T-helper 1 cell treated with Interleukin-12 subunit alpha and Interleukin-12 subunit beta and Interleukin-4 antibody, amounts not matched to agents 30 μg/mL and 1 μg/mL, for 36 hours (primary cell): ENCODE data around the gene COCH.

Source experiments
- H3K27ac Mint-ChIP-seq: one replicate; pipeline ENCODE4 v1.8.0; 2021; ENCODE audit warnings: mild to moderate bottlenecking, mixed read lengths
- H3K27me3 Mint-ChIP-seq: one replicate; pipeline ENCODE4 v1.8.0; 2021; ENCODE audit warnings: low read depth, mixed read lengths
- H3K36me3 Mint-ChIP-seq: one replicate; pipeline ENCODE4 v1.8.0; 2021; ENCODE audit warnings: low read depth, mixed read lengths
- H3K4me1 Mint-ChIP-seq: one replicate; pipeline ENCODE4 v1.8.0; 2021; ENCODE audit warnings: low read depth, mixed read lengths
- H3K4me3 Mint-ChIP-seq: one replicate; pipeline ENCODE4 v1.8.0; 2021; ENCODE audit warnings: mild to moderate bottlenecking, moderate library complexity, mixed read lengths
- H3K9me3 Mint-ChIP-seq: one replicate; pipeline ENCODE4 v1.8.0; 2021; ENCODE audit warnings: mixed read lengths

COCH gene

DNA sequence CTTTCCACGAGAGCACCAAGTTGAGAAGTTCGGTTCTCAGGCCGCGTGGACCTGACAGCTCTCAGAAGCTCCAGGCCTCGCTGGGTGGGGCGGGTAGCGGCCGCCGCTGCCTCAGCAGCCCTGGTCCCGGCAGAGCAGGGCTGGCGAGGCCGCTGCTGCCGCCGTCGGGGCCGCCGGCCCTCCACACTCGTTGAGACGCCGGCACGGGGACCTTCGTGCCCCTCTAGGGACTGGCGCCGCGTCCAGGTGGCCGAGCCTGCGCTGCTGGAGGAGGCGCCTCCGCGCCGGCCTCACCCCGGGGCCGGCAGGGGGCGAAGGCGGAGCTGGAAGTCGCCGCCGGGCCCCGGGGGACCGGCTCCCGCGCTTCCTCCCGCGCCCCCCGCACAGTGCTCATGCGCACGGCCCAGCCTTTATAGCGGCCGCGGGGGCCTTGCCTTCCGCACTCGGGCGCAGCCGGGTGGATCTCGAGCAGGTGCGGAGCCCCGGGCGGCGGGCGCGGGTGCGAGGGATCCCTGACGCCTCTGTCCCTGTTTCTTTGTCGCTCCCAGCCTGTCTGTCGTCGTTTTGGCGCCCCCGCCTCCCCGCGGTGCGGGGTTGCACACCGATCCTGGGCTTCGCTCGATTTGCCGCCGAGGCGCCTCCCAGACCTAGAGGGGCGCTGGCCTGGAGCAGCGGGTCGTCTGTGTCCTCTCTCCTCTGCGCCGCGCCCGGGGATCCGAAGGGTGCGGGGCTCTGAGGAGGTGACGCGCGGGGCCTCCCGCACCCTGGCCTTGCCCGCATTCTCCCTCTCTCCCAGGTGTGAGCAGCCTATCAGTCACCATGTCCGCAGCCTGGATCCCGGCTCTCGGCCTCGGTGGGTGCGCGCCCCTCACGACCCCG is at the start of gene COCH:
Gene COCH (plus strand): TSS at position 440 of the 879 bp plus-strand sequence. CDS start 380 bp downstream, at position 820.
- Mint-ChIP-seq H3K4me3 (peak within 1 kb of the TSS; percentile 79), H3K27ac (no peak within 1 kb of the TSS), H3K9me3 (no peaks in the 10 kb centered on the region), H3K36me3 (peaks cover 1% of the 10 kb centered on the region), H3K27me3 (peaks cover 67% of the 10 kb centered on the region), H3K4me1 (peaks cover 4% of the 10 kb centered on the region)

DNA sequence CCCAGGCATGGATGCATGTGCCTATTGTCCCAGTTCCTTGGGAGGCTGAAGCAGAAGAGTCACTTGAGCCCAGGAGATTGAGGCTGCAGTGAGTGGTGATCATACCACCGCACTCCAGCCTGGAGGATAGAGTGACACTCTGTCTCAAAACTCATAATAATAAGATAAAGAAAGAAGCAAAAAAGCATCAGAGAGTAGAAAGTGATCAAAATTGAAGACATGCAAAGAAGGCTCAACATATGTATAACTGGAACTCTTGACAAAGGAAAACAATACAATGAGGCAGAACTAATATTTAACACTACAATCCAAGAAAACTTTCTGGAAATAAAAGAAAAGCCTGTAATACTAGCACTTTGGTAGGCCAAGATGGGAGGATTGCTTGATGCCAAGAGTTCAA is 48.3 kb upstream of the COCH start:
- Mint-ChIP-seq H3K27me3 (no peaks in the 10 kb centered on the region), H3K4me1 (no peaks in the 10 kb centered on the region), H3K9me3 (peaks cover 20% of the 10 kb centered on the region), H3K27ac (no peak overlapping the region), H3K36me3 (peaks cover 2% of the 10 kb centered on the region), H3K4me3 (no peak overlapping the region)

DNA sequence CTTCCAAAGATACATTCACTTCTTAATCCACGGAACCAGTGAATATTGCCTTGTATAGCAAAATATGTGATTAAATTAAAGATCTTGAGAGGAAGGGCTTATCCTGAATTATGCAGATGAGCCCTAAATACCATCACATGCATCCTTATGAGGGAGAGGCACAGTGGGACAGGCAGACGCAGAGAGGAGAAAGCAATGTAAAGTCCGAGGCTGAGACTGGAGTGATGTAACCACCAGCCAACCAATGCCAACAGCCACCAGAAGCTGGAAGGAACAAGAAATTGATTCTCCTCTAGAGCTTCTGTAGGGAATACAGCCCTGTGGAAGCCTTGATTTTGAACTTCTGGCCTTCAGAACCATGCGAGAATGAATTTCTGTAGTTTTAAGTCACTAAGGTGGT is 44.5 kb upstream of the COCH start:
- Mint-ChIP-seq H3K27me3 (no peaks in the 10 kb centered on the region), H3K27ac (no peak overlapping the region), H3K36me3 (no peaks in the 10 kb centered on the region), H3K4me1 (no peaks in the 10 kb centered on the region), H3K4me3 (no peak overlapping the region), H3K9me3 (peaks cover 21% of the 10 kb centered on the region)

DNA sequence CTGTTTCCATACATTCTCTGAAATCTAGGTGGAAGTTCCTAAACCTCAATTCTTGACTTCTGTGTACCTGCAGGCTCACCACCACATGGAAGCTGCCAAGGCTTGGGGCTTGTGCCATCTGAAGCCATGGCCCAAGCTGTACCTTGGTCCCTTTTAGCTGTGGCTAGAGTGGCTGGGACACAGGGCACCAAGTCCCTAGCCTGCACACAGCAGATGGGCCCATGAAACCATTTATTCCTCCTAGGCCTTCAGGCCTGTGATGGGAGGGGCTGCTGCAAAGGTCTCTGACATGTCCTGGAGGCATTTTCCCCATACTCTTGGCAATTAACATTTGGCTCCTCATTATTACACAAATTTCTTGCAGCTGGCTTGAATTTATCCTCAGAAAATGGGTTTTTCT is 40.0 kb upstream of the COCH start:
- Mint-ChIP-seq H3K9me3 (peaks cover 11% of the 10 kb centered on the region), H3K4me1 (no peaks in the 10 kb centered on the region), H3K4me3 (no peak overlapping the region), H3K36me3 (no peaks in the 10 kb centered on the region), H3K27me3 (no peaks in the 10 kb centered on the region), H3K27ac (no peak overlapping the region)

DNA sequence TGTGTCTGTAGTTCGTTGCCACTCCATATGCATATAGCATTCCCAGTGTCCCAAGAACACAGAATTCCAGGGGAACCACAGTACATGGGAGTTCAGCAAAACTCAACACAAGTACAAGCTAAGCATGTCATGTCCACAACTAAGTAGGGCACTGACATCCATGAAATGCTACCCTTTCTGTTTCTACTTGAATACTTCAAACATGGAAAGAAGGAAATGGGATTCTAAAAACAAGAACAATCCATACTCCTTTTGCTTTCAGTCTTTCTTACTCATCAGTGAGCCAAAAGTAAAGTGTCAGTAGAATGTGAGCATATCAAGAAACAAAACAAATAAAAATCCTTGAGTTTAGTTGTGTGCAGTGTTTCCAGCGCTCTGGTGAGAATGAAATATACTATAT is 36.0 kb upstream of the COCH start:
- H3K4me1 Mint-ChIP-seq: no peaks in the 10 kb centered on the region
- H3K4me3 Mint-ChIP-seq: no peak overlapping the region
- no peak overlapping the region for H3K27ac Mint-ChIP-seq
- no peaks in the 10 kb centered on the region for H3K36me3 Mint-ChIP-seq
- H3K27me3 Mint-ChIP-seq: no peaks in the 10 kb centered on the region
- peaks cover 11% of the 10 kb centered on the region for H3K9me3 Mint-ChIP-seq

DNA sequence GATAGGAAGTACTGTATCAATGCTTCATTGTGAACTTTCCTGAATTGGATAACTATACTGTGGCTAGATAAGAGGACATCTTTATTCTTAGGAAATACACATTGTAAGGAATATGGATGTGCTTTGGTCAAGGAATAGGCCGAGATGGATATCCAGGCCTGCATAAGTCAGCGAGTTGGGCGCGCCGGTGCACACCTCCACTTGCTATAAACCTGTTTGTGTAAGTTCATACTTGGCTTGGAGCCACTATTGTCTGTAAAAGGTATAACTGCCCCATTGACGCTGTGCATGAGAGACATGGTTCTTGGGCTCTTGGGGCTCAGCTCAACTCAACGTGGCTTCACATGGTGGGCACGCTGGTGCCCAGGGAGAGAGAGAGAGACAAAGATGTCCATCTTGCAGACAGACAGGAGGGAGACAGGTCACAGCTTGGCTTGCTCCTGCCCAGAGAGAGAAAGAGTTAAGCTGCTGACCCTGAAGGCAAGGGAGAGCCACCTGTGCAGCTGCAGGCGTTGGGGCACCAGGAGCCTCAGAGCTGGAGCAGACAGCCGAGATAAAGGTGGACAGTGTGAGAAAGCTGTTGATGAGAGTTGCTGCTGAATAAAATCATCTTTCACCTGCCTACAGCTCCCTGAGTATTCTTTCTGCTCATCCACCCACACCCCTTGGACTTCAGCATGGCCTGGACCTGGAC is 34.1 kb upstream of the COCH start:
- peaks cover 1% of the 10 kb centered on the region for H3K9me3 Mint-ChIP-seq
- H3K27ac Mint-ChIP-seq: no peak overlapping the region
- no peak overlapping the region for H3K4me3 Mint-ChIP-seq

DNA sequence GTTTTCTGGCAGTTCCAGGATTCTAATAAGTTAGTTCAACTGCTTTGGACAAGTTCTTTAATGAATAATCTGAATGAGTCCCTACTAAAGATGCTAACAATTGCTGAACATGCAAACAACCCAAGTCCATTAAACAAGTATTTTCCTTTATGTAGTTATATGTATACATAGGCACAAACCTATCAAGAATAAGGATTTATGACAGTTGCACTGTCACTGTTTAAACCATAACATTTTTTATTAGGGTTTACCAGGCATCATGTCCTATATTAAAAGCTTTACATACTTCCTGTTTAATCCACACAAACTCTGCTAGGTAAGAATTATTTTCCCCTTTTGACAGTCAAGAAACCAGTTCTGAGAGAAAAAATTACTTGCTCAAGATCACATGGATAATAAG is 31.9 kb upstream of the COCH start:
- Mint-ChIP-seq H3K9me3 (no peaks in the 10 kb centered on the region), H3K36me3 (no peaks in the 10 kb centered on the region), H3K27ac (no peak overlapping the region), H3K4me1 (no peaks in the 10 kb centered on the region), H3K4me3 (no peak overlapping the region), H3K27me3 (peaks cover 14% of the 10 kb centered on the region)

More for the DNA sequence above, 34.1 kb upstream of the COCH start:
- peaks cover 10% of the 10 kb centered on the region for H3K27me3 Mint-ChIP-seq
- H3K36me3 Mint-ChIP-seq: no peaks in the 10 kb centered on the region
- H3K4me1 Mint-ChIP-seq: no peaks in the 10 kb centered on the region

DNA sequence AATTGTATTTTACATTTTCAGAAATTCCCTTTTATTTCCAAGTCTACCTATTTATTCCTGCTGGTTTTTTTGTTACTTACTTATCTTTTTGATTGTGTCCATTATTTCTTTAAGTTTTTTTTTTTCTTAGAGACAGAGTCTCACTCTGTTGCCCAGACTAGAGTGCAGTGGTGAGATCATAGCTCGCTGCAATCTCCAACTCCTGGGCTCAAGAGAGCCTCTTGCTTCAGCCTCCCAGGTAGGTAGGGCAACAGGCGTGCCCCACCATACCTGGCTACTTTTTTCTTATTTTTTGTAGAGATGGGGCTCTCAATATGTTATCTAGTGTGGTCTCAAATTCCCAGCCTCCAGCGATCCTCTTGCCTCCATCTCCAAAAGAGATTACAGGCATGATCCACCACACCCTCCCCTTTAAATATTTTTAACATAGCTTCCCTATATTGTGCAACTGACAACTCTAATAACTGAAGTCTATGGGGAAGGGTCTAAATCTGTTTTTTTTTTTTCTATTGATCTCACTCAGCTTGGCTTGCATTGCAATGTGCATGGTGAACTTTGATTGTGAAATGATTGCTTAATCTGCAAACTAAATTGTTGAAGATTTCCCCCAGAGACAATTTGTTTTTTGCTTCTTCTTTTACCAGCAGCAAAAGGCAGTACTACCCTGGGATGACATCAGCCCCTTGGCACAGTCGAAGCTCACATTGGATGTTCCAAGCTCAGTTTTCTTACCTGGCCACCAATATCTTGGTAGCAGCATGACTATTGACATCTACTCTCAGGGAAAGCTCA is 25.7 kb upstream of the COCH start:
- Mint-ChIP-seq H3K27me3 (peaks cover 29% of the 10 kb centered on the region), H3K4me1 (no peaks in the 10 kb centered on the region), H3K36me3 (no peaks in the 10 kb centered on the region), H3K9me3 (no peaks in the 10 kb centered on the region), H3K4me3 (no peak overlapping the region), H3K27ac (no peak overlapping the region)

DNA sequence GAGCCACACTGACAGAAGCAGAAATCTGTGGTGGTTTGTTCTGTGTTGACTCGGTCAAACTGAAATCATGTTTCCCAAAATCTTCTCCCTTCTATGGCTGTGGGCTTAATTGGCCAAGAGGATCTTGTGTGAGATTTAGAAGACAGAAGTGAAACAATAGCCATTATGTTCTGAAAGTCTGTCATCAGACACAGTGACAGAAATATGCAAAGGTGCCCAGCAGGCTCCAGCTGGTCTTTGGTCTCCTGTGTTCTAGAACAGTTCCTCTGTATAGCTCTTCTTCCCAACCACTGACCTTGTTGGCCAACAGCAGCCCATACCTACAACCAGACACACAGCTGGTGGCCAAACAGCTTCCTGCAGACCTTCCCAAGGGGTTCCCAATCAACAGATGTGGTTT is 25.0 kb upstream of the COCH start:
- Mint-ChIP-seq H3K27me3 (peaks cover 26% of the 10 kb centered on the region), H3K27ac (no peak overlapping the region), H3K4me1 (no peaks in the 10 kb centered on the region), H3K4me3 (no peak overlapping the region), H3K36me3 (no peaks in the 10 kb centered on the region), H3K9me3 (no peaks in the 10 kb centered on the region)

DNA sequence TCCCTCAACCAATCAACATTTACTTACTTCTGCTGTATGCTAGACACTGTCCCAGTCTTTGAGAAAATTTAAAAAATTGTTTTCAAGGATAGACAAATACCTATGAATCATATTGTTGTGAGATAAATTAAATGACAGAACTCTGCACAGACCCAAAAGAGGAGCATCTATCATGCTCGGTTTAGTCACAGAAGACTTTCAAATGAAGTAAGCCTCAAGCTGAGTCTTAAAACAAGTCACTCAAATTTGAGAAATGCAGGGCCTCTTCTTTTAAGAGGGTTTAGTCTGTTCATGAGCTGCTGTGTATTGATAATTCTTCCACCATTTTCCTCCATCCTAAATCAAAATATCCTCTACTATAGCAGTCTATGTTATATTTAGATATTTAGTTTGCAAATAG is 24.4 kb upstream of the COCH start:
- no peak overlapping the region for H3K27ac Mint-ChIP-seq
- H3K9me3 Mint-ChIP-seq: no peaks in the 10 kb centered on the region
- H3K4me1 Mint-ChIP-seq: peaks cover 2% of the 10 kb centered on the region
- no peaks in the 10 kb centered on the region for H3K36me3 Mint-ChIP-seq
- peaks cover 22% of the 10 kb centered on the region for H3K27me3 Mint-ChIP-seq
- no peak overlapping the region for H3K4me3 Mint-ChIP-seq

DNA sequence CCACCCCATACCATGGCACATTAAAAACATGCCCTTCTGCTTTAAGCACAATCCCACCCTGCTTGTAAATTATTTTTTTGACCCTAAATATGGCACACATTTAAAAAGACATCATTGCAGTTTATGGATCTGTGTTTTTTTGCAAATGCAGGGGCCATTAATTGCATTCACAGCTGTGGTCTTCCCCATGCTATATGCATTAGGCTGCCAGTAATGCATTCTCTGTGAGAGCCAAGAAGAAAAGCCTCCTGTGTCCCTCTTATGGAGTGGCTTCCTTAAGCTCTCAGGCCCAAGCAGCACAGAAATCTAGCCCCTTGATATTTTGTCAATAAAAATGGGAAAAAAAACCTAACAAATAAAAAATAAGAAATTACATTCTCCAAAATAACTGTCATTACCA is 20.4 kb upstream of the COCH start:
- Mint-ChIP-seq H3K4me1 (peaks cover 2% of the 10 kb centered on the region), H3K36me3 (no peaks in the 10 kb centered on the region), H3K9me3 (no peaks in the 10 kb centered on the region), H3K27ac (no peak overlapping the region), H3K27me3 (peaks cover 13% of the 10 kb centered on the region), H3K4me3 (no peak overlapping the region)

DNA sequence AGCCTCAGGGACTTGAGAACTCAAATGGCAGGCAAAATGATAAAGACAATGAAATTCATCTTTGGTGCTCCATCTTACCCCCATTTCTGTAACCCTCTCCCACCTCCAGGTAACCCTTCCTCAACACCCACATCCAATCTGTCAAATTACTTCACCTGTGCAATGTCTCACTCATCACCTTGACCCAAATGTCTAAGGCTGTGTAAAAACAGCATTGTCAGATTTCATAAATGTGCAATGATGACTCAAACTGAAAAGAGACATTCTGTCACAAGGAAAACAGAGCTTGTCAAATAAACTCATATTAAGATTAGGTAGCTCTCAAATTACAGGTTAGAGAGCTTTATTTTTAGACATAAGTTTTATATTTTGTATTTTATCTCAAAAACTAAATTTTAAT is 19.9 kb upstream of the COCH start:
- Mint-ChIP-seq H3K36me3 (no peaks in the 10 kb centered on the region), H3K27ac (no peak overlapping the region), H3K27me3 (peaks cover 8% of the 10 kb centered on the region), H3K4me1 (peaks cover 2% of the 10 kb centered on the region), H3K4me3 (no peak overlapping the region), H3K9me3 (no peaks in the 10 kb centered on the region)

DNA sequence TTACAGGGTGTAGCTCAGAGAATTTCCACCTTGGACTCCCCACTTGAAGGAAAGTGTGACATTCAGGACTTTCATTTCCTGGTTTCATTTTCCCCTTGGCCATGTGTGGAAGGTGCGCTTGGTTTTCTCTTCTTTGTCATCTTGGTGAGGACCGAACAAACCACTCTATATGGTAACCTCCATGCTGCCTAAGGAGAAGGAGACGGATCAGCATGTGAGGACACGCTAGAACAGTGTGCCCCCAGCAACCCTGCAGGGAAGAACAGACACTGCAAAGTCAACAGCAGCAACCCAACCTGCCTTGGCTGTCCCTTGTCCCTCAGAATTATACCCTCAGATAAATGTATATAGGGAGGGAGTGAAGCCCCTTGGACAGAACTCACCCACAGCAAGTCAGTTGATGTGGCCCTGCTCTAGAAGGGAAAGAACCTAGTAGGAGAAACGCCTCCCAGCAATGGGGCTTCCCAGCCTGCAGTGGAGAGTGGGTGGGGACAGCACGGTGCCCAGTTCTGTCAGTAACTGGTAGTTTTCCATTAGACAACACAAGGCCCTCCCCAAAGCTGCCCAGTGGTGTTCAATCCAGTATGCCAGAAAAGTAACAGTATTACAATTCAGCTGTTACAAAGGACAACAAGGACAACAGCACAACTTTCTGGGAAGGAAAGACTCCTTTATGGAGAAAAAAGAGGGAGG is 18.9 kb upstream of the COCH start:
- Mint-ChIP-seq H3K4me1 (peaks cover 2% of the 10 kb centered on the region), H3K36me3 (no peaks in the 10 kb centered on the region), H3K27me3 (peaks cover 9% of the 10 kb centered on the region), H3K4me3 (no peak overlapping the region), H3K9me3 (no peaks in the 10 kb centered on the region), H3K27ac (no peak overlapping the region)

DNA sequence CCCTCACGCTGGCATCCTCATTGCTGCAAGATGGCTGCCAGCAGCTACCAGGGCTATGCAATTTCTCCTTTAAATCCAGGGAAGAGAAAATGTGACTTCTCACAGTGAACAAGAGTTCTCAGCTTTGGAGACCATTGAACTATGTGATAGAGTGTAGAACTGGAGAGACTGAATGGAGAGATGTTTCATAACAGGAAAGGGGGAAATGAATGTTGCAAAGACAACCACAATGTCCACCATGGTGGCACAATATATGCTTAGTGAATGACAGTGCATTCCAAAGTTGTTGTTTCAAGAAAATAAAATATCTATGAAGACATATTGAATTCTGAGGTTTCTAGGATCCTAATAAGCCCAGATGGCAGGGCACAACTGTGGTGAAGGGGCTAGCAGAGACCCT is 13.2 kb upstream of the COCH start:
- no peak overlapping the region for H3K27ac Mint-ChIP-seq

More for the DNA sequence above, 13.2 kb upstream of the COCH start:
- Mint-ChIP-seq H3K9me3 (no peaks in the 10 kb centered on the region), H3K36me3 (no peaks in the 10 kb centered on the region), H3K4me1 (peaks cover 3% of the 10 kb centered on the region), H3K4me3 (no peak overlapping the region), H3K27me3 (peaks cover 45% of the 10 kb centered on the region)
